ENCODE measurements around the gene IL16.

Gene IL16

DNA sequence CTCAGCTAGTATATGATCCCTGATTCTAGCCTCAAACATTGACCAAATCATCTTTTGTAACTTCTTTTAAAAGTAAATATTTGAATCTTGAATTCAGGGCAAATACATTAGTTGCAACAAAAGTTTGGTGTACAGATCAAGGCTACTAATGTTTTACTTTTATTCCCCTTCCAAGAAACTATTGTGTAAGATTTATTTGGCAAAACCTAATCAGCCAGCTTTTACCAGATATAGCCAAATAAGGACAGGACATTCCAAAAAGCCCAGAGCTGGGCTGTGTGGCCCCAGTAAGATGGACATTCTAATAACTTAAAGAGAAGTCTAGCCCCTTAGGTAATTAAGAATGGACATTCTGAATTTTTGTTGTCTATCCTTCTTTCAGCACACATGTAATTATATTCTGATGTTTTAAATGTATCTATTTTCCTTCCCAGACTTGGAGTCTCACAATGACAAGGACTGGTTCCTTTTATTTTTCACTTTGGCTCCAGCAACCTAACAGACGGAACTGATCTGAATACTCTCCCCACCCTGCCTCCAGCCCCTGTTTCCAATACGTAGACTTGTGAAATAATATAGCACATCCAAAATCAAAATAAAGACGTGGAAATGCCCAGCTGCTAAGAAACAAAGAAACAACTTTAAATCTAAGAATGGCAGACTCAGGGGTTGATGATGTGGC, 79.2 kb downstream of the IL16 start:
- DNase-seq (ENCODE audit: low read depth), result no peak

DNA sequence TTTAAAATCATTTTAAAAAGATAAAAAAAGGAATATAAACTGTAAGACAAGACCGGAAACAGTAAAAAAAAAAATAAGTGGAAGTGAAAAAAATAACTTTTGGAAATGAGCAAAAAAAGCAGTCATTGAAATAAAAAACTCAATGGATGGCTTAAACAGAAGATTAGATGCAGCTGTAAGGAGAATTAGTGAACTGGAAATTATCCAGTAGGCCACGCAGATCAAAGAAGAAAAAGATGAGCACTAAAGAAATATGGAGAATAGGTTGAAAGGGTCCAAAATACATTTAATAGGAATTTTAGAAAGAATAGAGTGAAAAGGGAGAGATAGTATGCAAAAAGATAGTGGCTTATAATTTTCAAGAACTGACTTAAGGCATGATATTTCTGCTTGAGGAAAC, 80.3 kb downstream of the IL16 start:
- DNase-seq (ENCODE audit: low read depth), result no peak

DNA sequence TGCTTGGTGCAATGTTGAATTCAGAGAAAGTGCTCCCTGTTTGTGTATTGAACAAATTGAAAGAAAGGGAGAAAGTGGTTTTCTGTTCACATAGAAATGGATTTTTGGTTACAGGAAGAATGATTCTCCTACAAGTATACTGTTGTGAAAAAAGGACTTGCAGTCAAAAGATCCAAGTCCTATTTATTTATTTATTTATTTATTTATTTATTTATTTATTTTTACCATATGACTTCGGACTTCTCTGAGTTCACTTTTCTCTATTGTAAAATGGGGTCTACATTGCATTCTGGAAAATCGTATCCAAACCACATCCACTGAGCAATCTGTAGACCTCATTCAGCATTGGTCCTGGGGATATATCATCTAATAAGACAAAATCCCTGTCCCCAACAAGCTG, 81.2 kb downstream of the IL16 start:
- DNase-seq (ENCODE audit: low read depth), result no peak

DNA sequence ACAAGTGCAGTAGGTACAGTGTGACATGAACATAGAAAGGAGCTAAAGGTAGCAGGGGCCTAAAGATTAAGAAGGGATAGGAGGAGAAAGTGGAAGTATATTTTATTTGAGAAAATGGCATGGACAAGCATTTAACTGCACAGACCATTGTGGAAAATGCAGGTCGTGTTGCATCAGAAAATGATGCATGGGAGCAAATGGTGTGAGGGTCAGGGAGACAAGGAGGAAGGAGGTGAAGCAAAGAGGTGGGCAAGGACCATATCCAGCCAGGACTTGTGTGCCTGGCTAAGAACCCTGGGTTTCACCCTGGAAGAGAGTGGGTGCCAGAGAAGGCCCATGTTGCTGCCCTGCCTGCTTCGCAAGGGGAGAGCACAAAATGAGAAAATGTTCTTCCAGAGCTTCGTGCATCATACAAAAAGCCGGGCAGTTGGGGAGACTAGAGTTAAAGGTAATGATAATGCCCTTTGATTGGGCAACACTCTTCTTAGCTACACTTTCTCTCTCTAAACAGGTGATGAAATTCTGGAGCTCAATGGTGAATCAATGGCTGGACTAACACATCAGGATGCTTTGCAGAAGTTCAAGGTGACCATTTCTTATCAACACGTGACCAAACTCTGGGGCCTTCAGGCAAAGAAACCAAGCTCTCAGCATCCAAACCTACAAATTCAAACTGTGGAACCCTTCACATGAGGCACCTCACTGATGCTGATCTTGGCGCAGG, 81.8 kb downstream of the IL16 start:
- DNase-seq (ENCODE audit: low read depth), result no peak

DNA sequence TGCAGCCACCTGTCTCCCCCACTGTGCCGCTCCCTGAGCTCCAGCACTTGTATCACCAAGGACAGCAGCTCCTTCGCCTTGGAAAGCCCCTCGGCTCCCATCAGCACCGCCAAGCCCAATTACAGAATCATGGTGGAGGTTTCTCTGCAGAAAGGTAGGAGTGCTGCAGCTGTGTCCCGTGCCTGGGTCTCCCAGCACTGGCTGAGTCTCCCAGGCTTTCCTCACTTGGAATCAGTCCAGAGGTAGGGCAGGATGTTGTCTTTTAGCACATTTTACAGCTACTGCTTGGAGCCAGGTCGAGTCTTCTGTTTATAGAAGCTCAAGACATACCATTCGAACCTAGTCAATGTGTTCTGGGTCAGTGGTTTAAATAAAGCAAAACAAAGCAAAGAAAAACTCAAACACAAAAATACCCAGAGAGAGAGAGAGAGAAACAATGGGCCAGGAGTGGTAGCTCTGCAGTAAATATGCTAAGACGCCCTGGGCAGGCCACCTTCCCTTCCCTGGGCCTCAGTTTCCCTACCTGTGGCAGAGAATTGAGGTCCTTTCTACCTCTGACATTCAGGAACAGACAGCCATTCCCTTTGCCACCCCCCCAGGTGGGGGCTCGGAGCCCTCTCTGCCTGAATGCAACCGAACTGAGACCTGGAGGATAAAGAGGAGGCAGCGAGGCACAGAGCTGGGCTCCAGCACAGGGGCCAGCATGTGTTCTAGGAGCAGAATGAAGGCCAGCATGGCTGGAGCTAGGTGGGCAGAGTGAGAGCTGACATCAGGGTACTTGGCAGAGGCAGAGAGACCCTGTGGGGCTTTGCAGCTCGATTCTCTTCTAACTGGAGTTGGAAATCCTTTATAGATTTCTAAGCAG, 83.2 kb downstream of the IL16 start:
- peak; percentile 55 for DNase-seq (ENCODE audit: low read depth)

DNA sequence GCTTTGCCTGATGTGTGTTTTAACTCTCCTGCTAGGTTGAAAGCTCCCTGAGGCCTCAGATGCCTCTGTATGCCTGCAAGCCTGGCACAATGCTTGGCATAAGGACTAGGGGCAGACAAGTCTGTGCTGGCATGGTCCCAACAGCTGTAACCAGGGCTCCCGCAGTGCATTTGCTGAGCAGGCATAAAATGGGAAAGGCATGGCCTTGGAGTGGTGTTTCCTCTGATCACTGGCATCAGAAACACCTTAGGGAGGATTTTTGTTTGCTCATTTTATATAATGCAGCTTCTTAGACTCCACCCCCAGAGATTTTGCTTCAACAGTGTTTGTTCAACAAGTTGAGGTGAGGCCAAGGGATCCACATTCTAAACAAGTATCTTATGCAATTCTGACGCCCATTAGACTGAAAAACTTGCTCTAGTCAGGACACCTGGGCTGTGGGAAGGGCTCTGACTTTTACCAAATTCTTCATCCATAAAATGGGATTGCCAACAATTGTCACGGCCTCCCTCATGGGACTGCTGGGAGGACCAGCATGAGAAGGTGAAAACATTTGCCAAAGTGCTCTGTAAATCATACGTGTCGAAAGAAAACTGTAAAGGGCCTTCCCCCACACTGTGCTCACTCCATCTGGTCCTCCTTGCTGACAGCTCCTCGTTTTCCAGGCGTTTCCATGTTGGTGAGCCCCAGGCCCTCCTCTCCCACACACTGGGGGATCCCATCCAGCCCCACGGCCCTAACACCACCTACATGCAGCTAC, 84.2 kb downstream of the IL16 start:
- no peak for DNase-seq (ENCODE audit: low read depth)

DNA sequence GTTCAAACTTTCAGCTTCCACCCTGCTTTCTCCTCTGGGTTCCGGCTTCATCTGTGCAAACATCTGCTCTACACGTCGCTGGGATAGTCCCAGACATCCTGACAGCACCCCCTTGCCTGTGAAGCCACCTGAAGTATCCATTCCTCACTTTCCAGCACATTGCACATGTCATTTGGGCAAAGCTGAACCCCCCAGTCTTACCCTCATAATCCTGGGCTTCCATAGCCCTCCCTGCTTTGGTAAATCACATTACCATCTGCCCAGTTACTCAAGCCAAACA, 84.7 kb downstream of the IL16 start:
- DNase-seq (ENCODE audit: low read depth), result no peak

DNA sequence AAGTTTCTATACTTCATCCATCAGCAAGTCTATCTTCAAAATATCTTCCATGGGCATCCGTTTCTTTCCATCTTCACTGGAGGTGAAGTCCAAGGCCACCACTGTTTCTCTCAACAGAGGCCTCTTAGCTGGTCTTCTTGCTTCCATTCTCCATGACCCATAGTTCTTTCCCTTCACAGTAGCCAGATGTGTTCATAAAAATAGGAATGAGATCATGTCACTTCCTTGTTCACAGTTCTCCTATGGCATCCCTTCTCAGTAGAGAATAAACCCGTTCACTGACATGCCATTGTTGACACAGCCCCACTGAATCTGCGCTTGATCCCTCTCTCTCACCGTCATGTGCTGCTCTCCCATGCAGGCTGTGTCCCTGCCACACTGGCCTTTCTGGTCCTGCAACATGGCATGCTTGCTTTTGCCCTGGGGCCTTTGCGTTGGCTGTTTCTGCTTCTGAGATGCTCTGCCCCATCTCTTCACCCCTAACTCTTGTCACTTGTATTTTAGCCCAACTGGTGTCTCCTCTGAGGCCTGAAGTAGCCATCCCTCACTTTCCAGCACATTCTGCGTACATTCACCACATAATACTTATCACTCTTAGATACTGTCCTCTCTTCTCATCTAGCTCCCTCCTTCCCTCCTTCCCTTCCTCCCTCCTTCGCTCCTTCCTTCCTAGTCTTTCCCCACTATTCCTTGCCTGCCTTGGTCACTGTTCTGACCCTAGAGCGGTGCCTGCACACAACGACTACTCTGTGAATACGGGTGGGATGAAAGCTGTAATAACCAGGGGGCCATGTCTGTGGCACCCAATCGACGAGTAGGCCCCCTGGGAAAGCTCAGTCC, 85.3 kb downstream of the IL16 start:
- no peak for DNase-seq (ENCODE audit: low read depth)

DNA sequence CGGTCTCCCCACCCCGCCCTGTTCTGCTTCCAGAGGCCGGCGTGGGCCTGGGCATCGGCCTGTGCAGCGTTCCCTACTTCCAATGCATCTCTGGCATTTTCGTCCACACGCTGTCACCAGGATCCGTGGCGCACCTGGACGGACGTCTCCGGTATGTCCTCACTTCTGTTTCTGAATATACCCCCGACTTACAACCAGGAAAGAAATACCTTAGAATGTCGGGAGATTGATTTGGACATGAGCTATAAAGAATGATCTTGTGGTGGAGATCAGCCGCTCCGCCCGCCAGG, 85.9 kb downstream of the IL16 start:
- no peak for DNase-seq (ENCODE audit: low read depth)

DNA sequence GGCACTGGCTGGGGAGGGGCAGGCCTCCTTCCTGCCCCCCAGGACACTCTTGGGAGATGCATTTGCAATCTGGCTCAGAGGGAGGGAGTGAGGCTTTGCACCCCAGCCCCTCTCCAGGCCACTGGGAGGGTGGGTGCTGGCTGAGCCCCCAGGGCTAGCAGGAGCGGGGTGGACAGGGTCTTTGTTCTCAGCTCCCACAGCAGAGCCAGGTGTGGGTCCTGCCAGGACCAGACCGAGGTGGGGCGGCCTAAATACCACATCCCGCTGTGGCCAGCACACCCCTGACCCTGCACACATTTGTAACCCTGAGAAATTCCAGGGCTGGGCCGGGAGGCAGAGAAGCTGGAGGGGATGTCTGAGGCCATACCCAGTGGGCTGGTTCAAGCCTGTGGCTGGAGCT, 86.2 kb downstream of the IL16 start:
- no peak for DNase-seq (ENCODE audit: low read depth)

DNA sequence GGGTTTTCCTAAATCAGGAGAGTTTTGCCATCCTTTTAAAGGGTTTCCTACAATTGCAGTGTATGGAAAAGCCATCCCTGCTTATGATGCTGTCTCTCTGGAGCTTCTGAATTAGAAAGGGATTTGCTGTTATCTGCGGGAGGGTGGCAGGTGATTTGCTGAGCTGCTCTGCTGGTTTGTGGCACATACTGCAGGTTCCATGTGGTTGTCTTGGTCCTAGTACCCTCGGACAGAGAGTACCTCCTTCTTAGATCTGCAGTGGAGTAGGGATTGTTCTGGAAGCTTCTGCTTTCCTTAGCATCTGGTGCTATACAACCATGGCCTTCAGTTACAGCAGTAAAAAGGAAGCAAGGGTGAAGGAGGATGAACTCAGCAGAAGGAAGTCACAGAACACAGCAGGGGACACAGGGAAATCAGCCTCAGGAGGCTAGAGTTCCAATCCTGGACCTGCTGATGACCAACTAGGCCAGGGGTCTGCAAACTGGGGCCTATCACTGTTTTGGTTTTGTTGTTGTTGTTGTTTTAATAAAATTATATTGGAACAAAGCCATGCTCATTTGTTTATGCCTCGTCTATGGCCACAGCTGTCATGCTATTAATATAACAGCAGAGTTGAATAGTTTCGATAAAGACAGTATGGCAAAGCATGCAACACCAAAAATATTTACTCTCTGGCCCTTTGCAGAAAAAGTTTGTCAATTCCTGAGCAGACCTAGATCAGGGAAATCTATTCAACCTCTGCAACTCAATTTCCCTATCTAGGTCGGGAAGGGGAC, 87.8 kb downstream of the IL16 start:
- no peak for DNase-seq (ENCODE audit: low read depth)

DNA sequence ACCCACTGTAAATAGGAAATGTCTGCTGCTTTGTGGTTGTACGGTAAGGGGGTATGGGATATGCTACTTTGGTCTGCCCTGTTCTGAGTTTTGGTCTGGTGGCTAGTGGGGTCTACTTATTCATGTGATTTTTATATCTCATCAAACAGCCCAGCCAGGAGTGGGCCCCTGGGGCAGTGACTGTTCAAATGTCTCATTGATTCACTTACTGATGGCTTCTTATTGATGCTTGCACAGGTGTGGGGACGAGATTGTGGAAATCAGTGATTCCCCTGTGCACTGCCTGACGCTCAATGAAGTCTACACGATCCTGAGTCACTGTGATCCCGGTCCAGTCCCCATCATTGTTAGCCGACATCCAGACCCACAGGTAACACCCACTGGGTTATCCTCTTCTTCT, 88.8 kb downstream of the IL16 start:
- no peak for DNase-seq (ENCODE audit: low read depth)

DNA sequence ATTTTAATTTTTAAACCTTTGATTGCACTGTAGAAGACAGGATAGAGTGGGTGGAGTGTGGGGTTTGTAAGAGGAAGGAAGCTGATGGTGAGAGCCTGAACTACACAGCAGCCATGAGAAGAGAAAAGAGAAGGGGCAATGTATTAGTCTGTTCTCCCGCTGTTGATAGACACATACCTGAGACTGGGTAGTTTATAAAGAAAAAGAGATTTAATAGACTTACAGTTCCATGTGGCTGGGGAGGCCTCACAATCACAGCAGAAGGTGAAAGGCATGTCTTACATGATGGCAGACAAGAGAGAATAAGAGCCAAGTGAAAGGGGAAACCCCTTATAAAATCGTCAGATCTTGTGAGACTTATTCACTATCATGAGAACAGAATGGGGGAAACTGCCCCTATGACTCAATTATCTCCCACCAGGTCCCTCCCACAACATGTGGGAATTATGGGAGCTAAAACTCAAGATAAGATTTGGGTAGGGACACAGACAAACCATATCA, 90.0 kb downstream of the IL16 start:
- no peak for DNase-seq (ENCODE audit: low read depth)

DNA sequence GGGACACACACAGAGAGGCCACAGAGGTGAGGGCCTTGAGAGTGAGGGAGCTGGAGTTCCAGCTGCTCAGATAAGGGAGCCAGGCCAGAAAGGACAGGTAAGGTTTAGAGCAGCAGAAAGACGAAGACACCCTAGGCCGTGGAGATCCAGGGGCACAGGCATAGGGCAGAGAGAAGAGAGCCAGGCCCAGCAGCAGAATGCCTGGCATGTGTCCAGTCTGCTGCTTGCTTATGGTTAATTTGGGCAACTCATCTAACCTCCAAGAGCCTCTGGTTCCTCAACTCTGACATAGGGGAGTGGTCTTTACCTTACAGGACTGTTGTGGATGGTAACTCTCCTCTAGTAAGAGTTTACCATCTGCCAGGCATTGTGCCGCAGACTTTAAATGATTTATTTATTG, 91.4 kb downstream of the IL16 start:
- no peak for DNase-seq (ENCODE audit: low read depth)

DNA sequence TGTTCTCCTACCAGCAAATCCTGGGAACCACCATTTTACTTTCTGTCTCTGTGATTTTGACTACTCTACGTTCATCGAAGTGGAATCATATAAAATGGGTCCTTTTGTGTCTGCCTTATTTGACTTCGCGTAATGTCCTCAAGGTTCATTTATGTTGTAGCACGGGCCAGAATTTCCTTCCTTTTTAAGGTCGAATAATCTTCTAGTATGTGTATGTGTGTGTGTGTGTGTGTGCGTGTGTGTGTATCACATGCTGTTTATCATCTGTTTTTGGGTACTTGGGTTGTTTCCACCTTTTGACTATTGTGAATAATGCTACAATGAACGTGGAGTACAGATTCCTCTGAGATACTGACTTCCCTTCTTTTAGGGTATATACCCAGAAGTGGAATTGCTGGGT, 91.9 kb downstream of the IL16 start:
- no peak for DNase-seq (ENCODE audit: low read depth)

DNA sequence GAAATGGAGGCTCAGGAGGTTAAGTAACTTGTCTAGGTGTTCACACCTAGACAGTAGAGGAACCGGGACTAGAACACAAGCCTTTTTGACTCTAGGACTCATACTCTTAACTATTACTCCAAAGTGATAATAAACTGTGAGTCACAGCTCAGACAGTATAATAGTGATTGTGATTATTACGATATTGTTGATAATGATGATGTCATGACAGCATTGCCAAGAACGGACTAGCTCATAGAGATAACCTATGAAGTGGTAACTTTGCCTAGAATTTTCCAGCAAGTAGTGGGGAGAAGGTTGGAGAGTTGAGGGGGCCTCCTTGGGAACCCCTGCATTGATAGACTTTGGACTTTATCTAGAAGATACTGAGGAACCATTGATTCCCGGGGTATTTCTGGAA, 93.2 kb downstream of the IL16 start:
- no peak for DNase-seq (ENCODE audit: low read depth)

DNA sequence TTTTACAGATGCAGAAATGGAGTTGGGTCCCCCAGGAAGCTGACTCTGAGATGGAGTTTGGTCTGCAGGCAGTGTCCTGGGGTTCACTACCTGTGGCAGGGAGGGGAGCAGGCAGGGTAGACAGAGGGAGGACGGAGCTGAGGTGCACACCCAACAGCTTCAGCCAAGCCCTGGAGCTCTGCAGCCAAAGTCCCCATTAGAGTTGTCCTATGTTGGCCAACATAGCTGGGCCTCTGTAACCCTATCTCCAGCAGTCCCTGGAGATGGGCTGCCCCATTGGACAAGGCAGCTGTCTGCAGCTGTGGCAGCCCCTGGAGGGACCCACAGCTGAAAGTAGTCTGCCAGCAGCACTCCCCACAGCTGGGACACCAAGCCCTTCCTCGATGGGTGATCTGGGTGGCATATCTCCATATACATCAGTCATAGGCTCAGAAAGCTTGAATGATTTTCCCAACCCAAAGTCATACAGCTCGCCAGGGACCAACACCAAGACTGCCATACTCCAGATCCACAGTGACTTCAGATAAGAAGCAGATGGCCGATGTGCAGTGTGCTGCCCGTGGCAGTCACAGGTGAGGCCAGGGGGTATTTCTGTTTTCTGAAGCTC, 95.3 kb downstream of the IL16 start:
- no peak for DNase-seq (ENCODE audit: low read depth)

DNA sequence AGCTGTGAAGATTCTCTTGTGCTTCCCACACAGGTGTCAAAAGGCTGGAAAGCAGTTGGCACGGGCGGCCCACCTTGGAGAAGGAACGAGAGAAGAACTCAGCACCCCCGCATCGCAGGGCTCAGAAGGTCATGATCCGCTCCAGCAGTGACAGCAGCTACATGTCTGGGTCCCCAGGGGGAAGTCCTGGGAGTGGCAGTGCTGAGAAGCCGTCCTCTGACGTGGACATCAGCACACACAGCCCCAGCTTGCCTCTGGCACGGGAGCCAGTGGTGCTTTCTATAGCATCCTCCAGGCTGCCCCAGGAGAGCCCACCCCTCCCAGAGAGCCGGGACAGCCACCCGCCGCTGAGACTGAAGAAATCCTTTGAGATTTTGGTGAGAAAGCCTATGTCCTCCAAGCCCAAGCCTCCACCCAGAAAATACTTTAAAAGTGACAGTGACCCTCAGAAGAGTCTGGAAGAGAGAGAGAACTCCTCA, 95.9 kb downstream of the IL16 start:
- DNase-seq (ENCODE audit: low read depth), result no peak

DNA sequence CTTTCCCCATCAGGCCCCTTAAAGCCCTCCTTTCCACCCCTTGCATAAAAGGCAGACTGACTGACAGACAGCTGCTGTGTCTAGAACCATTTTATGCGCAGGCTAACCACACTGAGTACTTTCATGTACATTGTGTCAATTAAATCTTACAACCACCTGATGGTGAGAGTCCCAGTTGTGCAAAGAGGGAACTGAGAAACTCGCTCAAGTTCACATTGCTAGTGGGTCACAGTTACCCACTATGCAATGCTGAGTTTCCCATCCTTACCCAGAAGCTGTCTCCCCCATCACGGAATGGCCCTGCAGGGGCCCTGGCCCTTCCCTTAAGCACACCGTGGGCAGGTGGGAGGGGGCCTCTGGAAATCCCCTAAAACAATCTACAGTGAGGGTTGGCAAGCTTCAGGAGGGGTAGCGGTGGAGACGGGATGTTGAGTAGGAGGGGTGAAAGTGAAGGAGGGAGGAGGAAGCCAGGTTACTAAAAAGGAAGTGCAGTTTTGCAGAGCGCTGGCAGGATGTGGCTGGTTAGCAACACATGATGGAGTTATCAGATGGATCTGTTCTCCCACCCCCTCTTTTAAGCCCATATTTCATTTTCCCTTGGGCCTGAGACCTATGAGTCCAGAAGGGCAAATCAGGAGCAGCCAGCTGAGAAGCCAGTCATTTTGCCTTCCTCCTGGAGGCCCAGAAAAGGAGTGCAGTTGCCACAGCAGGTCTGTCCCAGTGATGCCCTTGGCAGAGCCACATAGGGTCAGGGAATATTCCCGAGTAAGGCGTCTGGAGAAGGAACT, 97.2 kb downstream of the IL16 start:
- no peak for DNase-seq (ENCODE audit: low read depth)

DNA sequence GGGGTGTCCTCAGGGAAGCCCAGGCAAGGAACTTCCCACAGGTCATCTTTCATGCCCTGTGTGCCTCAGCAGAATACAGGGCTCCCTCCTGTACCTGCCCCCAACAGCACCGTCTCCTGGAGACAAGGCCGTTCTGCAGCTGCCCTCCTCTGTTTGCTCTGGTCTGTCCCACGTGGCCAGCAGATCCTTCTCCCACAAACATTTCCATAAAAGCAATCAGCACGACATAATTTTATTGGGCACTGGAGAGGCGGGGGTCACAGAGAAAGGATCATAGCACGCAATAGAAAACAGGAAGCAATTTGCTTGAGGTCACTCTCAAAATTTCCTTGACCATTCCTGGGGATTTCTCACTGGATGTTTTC, 97.8 kb downstream of the IL16 start:
- no peak for DNase-seq (ENCODE audit: low read depth)
